Panc1 (cell line): ENCODE results near the gene SLC12A8.

Experiments
- CTCF ChIP-seq: fragments of 450-650 bp; IDR thresholded peaks from 2 replicates; pipeline ENCODE4 v1.5.1; 2017; ENCODE audit warnings: mild to moderate bottlenecking
- POLR2AphosphoS5 ChIP-seq: IDR thresholded peaks from 2 replicates; pipeline ENCODE4 v1.6.1; 2012; ENCODE audit warnings: mild to moderate bottlenecking, low read depth, low read length, moderate library complexity
- REST ChIP-seq, 2 experiments: IDR thresholded peaks; 2 replicates each; pipeline ENCODE4 v1.6.1; 2011 to 2012; ENCODE audit warnings: low read depth in 2 of 2, control low read depth in 1 of 2, low read length in 1 of 2, mild to moderate bottlenecking in 1 of 2, moderate library complexity in 1 of 2; ENCODE audit not compliant: insufficient read depth in 1 of 2
- SIN3A ChIP-seq: IDR thresholded peaks from 2 replicates; pipeline ENCODE4 v1.6.1; 2012; ENCODE audit warnings: low read depth, mild to moderate bottlenecking, low read length, moderate library complexity, borderline replicate concordance; ENCODE audit not compliant: insufficient read depth
- TCF7L2 ChIP-seq: IDR thresholded peaks from 2 replicates; pipeline ENCODE4 v1.6.1; 2011; ENCODE audit warnings: mild to moderate bottlenecking, low read depth, low read length, inconsistent platforms

- TF ChIP-seq POLR2AphosphoS5: no peak
- TF ChIP-seq CTCF: no peak
- TF ChIP-seq SIN3A: no peak
- TF ChIP-seq REST (IDR thresholded peaks at IDR 0.05; ENCODE audit: insufficient read depth in 1 of 2, low read depth in 2 of 2, low read length in 1 of 2): no peak
- no peak for TF ChIP-seq TCF7L2
Observed at GRCh38 chr3:125058529-125058928, 154.0 kb downstream of the SLC12A8 start.
